Stimulated activated naive B cell treated with anti-CD40 and anti-IgM and Interleukin-4, amounts not matched to agents 10 μg/mL and 1 μg/mL and 100 μg/mL, for 72 hours (primary cell): ENCODE data around the gene IL17REL.

ENCODE experiments used
- ATAC-seq, 2 donors: fragments of 150-1000 bp; cut with Tn5 transposase; replicated peaks; 2 replicates each; pipeline ENCODE4 v1.10.0; 2021; ENCODE audit warnings: moderate library complexity in 1 of 2
- DNase-seq: peaks from one replicate; pipeline ENCODE4 v3.0.0; 2021
- H3K27ac Mint-ChIP-seq: one replicate; pipeline ENCODE4 v1.8.0; 2022; ENCODE audit warnings: mild to moderate bottlenecking, mixed read lengths
- H3K27me3 Mint-ChIP-seq, 2 donors: one replicate each; pipeline ENCODE4 v1.8.0; 2022; ENCODE audit warnings: mixed read lengths in 2 of 2
- H3K36me3 Mint-ChIP-seq, 2 donors: one replicate each; pipeline ENCODE4 v1.8.0; 2022; ENCODE audit warnings: mixed read lengths in 2 of 2, mild to moderate bottlenecking in 1 of 2
- H3K4me1 Mint-ChIP-seq, 2 donors: one replicate each; pipeline ENCODE4 v1.8.0; 2022; ENCODE audit warnings: mixed read lengths in 2 of 2, mild to moderate bottlenecking in 1 of 2
- H3K4me3 Mint-ChIP-seq, 2 donors: one replicate each; pipeline ENCODE4 v1.8.0; 2022; ENCODE audit warnings: mild to moderate bottlenecking in 2 of 2, mixed read lengths in 2 of 2, moderate library complexity in 1 of 2
- H3K9me3 Mint-ChIP-seq, 2 donors: one replicate each; pipeline ENCODE4 v1.8.0; 2022; ENCODE audit warnings: mixed read lengths in 2 of 2, mild to moderate bottlenecking in 1 of 2

The IL17REL gene

DNA sequence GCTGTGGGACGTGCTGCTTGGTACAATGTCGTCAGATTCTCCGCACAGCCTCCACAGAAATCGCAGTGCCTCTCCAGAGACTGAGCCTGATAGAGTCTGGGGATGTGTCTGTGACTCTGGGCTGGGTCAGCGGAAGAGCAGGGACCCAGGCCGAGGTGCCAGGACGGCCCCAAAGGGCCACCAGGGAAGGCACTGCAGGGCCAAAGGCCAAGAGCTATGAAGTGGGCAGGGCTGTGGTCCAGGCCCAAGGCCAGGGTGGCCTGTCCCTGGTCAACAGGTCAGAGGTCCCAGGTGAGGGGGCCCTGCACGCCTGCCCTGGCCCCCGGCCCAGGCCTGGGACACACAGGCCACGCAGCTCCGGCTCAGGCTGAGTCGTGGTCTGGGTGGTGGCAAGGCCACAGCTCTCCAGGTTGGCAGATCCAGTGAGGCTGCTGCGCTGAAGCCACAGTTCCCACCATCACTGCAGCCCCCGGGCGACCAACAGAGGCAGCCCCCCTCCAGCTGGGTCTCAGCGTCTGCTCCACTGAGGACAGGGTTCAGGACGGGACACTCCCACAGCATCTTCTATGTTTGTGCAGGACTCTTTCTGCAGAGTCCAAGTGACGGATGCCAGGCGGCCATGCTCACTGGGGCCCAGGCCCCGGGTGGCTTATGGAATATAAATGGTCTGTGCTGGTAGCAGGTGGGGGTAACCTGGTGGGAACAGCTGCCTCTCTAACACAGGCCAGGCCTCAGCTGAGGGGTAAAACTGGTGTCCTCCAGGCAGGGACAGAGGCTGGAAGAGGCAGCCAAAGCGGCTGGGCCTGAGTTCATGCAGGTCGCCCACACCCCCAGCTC lies 56.8 kb downstream of the IL17REL start:
- Mint-ChIP-seq H3K4me3 (no peak overlapping the region), H3K27ac (no peak overlapping the region), H3K4me1 (peaks cover 22 to 56% of the 10 kb centered on the region in 2 donors), H3K9me3 (no peaks in the 10 kb centered on the region), H3K27me3 (no peaks in the 10 kb centered on the region), H3K36me3 (peaks cover 0 to 4% of the 10 kb centered on the region in 2 donors)
- ATAC-seq: no peak
- no peak for DNase-seq

DNA sequence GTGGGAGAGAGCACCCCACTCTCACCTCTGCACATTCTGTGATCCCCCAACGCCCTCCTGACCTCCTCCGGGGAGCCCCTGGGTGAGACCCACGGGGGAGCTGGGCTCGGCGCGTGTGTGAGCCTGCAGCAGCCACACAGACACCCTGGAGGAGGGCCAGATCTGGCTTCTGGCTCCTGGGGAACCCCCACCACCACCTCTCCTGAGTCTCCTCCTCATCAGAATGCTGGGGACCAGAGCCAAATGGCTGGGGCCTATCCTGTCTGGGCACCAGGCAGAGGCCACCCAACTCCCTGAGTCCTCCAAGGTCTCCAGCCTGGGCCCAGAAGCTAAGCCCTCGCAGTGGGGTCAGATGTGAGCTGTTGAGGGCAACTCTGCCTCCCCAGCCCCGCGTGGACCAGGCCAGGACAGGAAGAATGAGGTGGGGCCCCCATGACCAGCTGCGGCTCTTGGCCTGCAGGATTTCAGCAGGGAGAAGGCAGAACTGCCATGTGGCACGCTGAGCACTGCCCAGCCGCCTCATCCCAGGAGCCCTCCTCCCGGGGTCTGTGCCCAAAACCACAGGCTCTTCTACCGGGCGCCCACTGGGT lies 57.5 kb downstream of the IL17REL start:
- H3K27me3 Mint-ChIP-seq: no peaks in the 10 kb centered on the region
- no peak for DNase-seq
- no peak for ATAC-seq
- H3K4me3 Mint-ChIP-seq: no peak overlapping the region
- H3K36me3 Mint-ChIP-seq: peaks cover 0 to 4% of the 10 kb centered on the region in 2 donors
- H3K27ac Mint-ChIP-seq: peak overlapping the region; percentile 59
- H3K4me1 Mint-ChIP-seq: peaks cover 22 to 57% of the 10 kb centered on the region in 2 donors
- H3K9me3 Mint-ChIP-seq: no peaks in the 10 kb centered on the region

DNA sequence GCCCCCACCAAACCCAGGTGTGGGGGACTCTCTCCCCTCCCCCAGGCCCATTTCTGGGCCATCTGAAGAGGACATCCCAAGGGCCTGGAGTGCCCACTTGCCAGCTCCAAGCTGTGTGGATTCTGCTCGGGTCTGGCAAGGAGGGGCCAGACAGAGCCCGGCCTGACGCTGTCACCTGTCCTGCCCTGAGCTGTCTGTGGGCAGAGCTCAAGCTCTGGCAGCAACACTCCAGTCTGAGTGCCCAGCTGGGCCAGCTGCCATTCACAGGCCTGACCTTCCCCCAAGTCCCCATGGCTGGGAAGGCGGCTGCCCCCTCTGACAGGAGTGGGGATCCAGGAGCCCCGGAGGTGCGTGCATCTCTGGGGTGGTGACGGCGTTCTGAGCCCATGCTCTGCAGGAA lies 58.2 kb downstream of the IL17REL start:
- Mint-ChIP-seq H3K9me3 (no peaks in the 10 kb centered on the region), H3K27me3 (no peaks in the 10 kb centered on the region), H3K4me1 (peaks cover 20 to 57% of the 10 kb centered on the region in 2 donors), H3K27ac (no peak overlapping the region), H3K36me3 (peaks cover 0 to 4% of the 10 kb centered on the region in 2 donors), H3K4me3 (no peak overlapping the region)
- ATAC-seq (no peak), DNase-seq (no peak)

DNA sequence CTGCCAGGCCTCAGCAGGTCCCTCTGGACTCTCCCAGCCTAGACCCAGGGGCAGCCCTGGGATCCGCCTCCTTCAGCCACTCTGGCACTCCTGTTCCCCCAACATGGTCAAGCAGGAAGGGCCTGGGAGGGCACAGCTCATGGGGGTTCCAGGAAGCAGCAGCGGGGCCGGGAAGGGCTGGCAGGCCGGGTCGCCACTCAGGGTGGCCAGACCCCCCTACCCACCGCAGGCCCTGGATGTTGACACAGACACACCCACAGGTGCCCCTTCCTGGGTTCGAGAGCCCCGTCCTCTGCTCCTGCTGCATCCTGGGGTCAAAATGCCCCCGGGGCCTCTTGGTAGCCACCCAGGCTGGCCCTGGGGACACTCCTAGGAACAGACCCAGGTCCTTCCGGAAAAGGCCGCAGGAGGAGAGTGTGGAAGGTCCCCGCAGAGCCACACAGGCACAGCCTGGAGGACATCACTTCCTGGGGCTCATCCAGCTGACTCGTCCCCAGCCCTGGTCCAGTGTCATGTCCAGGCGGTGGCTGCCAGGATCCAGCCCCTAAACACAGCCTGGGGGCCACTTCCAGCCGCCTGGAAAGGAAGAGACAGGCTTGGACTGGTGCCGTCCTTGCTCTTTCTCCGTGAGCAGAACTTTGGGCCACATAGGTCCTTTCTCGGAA lies 58.8 kb downstream of the IL17REL start:
- ATAC-seq (peak in 1 of 2 donors; percentile 19), DNase-seq (no peak)
- no peaks in the 10 kb centered on the region for H3K9me3 Mint-ChIP-seq
- peaks cover 15 to 51% of the 10 kb centered on the region in 2 donors for H3K4me1 Mint-ChIP-seq
- H3K36me3 Mint-ChIP-seq: no peaks in the 10 kb centered on the region
- H3K27me3 Mint-ChIP-seq: no peaks in the 10 kb centered on the region
- no peak overlapping the region for H3K27ac Mint-ChIP-seq
- peak overlapping the region in 1 of 2 donors; percentile 28 for H3K4me3 Mint-ChIP-seq

DNA sequence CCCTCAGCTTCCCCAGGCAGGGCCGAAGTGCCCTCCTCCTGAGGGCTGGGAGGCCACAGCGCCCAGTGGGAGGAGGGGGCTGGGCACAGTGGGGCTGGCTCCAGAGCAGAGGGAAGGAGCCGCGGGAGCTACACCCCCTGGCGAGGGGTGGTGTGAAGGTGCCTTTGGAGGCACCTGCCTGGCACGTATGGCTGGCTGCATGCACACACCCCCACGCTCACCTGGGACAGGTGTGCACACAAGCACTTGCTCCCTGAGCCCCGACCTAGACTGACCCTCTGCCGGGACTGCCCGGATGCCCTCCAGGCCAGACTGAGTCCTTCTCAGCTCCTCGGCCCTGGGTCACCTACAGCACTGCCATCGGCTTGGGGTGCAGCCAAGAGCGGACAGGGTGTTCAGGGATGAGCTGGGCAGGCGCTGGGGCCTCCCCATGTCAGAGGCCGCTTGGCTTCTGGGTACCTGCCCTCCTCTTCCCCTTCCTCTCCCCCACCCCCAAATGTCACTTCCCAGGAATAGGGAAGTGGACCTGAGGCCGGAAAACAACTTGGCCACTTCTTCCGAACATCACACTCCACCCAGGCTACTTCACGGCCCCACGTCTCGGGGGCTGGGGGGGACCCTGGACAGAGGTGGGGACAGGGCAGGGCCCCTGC lies 59.4 kb downstream of the IL17REL start:
- no peak overlapping the region for H3K27ac Mint-ChIP-seq
- ATAC-seq: peak; percentile 14 to 24

DNA sequence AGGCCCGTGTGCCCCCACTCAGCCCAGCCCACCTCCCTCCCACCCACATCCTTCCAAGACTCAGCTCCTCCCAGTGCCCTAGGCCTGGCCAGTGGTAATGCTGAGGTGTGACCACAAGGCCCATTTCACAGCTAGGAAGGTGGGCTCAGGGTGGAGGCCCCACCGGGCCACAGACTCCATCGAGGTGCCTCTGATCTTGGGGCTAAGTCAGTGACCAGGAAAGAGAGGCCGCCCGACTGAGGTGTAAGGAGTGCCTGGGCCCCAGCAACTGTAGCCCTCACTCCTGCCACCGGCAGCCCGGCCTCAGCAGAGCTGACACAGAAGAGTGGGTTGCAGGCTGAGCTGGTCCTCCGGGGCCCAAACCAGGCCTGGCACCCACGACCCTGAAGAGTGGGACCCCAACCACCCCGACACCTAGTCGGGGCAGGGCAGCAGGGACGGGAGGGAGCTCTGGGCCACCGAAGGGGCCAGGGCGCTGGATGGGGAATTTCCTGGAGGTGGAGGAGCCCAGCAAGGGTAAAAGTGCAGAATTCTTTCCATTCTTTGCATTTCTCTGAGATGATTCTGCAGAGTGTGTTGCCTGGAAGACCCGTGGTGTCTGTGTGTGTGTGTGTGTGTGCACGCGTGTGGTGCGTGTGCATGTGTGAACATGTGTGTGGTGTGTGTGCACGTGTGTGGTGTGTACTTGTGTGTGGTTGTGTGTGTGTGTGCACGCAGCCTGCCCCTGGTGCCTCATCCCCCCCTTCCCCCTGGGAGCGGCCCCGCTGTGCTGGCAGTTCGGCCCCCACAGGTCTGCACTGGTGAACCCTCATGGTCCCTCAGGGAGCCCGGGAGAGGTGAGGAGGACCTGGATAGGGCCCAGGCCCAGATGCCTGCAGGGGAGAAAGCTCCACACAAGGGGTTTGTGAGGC lies 60.3 kb downstream of the IL17REL start:
- Mint-ChIP-seq H3K9me3 (no peaks in the 10 kb centered on the region), H3K27me3 (no peaks in the 10 kb centered on the region), H3K4me1 (peaks cover 10 to 46% of the 10 kb centered on the region in 2 donors), H3K36me3 (no peaks in the 10 kb centered on the region), H3K27ac (peak overlapping the region; percentile 79), H3K4me3 (no peak overlapping the region)
- DNase-seq: no peak
- no peak for ATAC-seq

More for the DNA sequence above, 59.4 kb downstream of the IL17REL start:
- Mint-ChIP-seq H3K27me3 (no peaks in the 10 kb centered on the region), H3K4me1 (peaks cover 13 to 46% of the 10 kb centered on the region in 2 donors), H3K36me3 (no peaks in the 10 kb centered on the region), H3K4me3 (peak overlapping the region in 1 of 2 donors; percentile 28), H3K9me3 (no peaks in the 10 kb centered on the region)
- no peak for DNase-seq

DNA sequence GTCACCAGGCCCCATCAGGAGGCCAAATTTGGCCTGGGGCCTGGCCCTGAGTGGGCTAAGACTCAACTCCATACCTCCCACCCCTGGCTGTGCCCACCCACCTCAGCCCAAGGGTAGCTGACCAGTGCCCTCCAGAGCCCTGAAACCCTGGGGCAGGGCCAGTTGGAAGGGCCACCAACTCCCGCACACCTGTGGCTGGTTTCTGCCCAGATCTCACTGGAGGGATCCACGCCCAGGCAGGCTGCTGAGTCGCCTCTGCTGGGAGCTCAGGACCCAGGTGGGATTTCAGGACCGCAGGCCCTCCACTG lies 60.9 kb downstream of the IL17REL start:
- no peak for ATAC-seq
- no peaks in the 10 kb centered on the region for H3K9me3 Mint-ChIP-seq
- H3K36me3 Mint-ChIP-seq: no peaks in the 10 kb centered on the region
- no peak for DNase-seq
- H3K27me3 Mint-ChIP-seq: no peaks in the 10 kb centered on the region
- no peak overlapping the region for H3K4me3 Mint-ChIP-seq
- peaks cover 8 to 44% of the 10 kb centered on the region in 2 donors for H3K4me1 Mint-ChIP-seq
- H3K27ac Mint-ChIP-seq: no peak overlapping the region

DNA sequence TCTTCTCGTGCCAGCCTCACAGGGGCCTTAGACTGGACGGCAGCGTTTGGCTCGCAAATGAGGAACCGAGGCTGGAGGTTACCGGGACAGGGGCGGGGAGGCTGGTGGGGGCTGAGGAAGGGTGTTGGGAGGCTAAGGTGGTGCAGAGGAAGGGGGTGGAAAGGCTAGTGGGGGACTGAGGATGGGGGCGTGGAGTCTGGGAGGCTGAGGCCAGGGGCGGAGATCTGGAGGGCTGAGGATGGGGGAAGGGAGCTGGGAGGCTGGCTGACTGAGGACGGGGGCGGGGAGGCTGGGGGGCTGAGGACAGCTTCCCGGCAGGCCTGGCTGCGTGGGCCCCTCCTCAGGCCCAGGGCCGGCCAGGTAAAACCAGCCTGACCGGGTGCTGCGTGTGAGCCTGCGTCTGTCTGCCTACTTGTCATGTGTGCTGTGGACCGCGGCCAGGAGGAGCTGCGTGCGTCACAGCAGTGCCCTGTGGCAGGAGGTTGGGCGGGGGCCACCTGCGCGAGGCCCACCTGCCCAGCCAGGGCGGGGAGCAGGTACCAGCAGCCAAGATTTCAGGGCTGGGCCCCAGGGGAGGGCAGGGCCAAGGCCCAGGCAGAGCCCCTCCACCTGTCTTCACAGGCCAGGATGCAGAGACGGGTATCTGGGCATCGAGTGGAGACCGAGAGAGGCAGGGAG lies 61.4 kb downstream of the IL17REL start:
- Mint-ChIP-seq H3K9me3 (no peaks in the 10 kb centered on the region), H3K4me1 (peaks cover 6 to 45% of the 10 kb centered on the region in 2 donors), H3K27ac (peak overlapping the region; percentile 42), H3K36me3 (no peaks in the 10 kb centered on the region), H3K27me3 (no peaks in the 10 kb centered on the region), H3K4me3 (no peak overlapping the region)
- no peak for DNase-seq
- peak; percentile 47 to 56 for ATAC-seq

DNA sequence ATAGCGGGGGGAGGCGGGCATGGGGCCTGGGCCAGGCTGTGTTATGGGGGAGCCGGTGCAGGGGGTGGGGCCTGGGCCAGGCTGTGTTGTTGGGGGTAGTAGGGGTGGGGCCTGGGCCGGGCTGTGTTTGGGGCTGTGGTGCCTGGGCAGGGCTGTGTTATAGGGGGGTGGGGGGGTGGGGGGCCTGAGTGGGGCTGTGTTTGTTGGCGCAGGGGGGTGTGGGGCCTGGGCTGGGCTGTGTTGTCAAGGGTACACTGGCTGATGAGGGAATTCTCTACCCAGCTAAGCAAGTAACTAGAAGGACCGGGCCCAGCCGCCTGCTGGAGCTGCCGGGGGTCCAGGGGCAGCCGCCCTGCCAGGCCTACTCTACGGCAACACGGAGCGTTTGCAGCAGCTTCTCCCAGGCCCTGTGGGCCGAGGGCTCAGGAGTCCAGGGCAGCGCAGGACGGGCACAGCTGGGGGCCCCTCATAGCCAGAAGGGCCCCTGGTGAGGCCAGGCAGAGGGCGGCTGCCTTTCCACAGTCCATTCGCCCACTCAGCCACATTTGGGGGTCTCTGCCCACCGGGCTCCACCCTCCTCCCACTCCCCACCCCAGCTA lies 62.1 kb downstream of the IL17REL start:
- ATAC-seq (no peak), DNase-seq (no peak)
- no peaks in the 10 kb centered on the region for H3K9me3 Mint-ChIP-seq
- no peak overlapping the region for H3K4me3 Mint-ChIP-seq
- peaks cover 6 to 51% of the 10 kb centered on the region in 2 donors for H3K4me1 Mint-ChIP-seq
- H3K27me3 Mint-ChIP-seq: no peaks in the 10 kb centered on the region
- peak overlapping the region; percentile 42 for H3K27ac Mint-ChIP-seq
- H3K36me3 Mint-ChIP-seq: no peaks in the 10 kb centered on the region

DNA sequence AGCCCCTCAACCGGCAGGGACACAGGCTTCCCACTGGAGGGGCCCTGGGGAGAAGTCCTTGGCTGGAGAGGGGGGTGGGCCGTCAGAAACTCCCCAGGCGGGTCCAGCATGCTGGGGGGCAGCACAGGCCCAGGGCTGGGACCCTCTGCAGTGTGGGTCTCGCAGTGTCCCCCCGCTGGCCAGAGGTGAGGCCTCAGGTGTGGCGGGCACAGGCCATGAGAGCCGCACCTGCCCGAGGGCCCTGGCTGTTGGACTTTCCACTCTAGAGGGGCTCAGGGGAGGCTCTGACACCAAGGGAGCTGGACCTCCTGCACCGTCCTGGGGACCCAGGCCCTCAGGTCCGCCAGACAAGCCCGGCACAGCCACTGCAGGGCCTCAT lies 62.7 kb downstream of the IL17REL start:
- H3K36me3 Mint-ChIP-seq: no peaks in the 10 kb centered on the region
- no peak for DNase-seq
- peaks cover 3 to 49% of the 10 kb centered on the region in 2 donors for H3K4me1 Mint-ChIP-seq
- H3K9me3 Mint-ChIP-seq: no peaks in the 10 kb centered on the region
- H3K27ac Mint-ChIP-seq: no peak overlapping the region
- no peaks in the 10 kb centered on the region for H3K27me3 Mint-ChIP-seq
- no peak for ATAC-seq
- no peak overlapping the region for H3K4me3 Mint-ChIP-seq

DNA sequence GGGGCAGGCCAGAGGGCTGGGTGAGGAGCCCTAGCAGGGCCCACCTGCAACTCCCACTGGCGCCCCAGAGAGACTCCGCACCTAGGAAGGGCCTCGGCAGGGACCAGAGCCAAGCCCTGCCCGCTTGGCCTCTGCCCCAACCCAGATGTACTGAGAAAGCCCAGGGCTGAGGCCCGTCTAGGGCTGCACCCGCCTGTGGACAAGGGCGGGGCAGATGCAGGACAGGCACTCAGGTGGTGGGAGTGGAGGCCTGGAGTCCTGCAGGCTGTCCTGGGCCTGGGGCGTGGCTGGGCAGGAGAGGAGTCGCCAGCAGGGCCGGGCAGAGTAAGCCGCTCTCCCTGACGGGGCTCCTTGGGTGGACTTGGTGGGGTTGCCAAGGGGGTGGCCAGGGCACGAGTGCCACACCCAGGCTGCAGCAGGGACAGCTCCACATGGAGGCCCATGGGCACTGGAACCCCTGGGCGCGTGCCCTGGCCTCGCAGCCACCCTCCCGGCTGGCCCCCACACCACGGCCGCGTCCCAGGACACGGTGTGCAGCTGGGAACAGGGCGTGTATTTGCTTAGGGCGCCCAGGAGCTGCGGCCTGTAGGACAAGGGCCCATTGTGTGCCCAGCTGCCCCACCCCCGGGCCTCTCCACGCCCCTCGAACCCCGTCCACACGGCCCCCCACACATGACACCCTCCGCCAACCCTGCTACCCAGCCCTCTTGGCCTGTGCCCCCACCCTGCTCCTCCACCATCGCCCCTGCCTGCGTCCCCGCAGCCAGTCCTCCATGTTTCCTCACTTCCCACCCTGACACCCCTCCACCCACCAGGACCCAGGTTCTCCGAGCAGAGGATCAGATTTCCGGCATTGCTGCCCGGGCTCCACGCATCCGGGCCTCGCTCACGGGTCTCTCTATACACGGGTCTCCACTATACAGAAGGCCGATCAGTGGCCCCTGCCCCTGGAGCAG lies 63.3 kb downstream of the IL17REL start:
- H3K4me1 Mint-ChIP-seq: peaks cover 3 to 49% of the 10 kb centered on the region in 2 donors
- no peak for ATAC-seq

More for the DNA sequence above, 63.3 kb downstream of the IL17REL start:
- Mint-ChIP-seq H3K27ac (no peak overlapping the region), H3K27me3 (no peaks in the 10 kb centered on the region), H3K36me3 (no peaks in the 10 kb centered on the region), H3K9me3 (no peaks in the 10 kb centered on the region), H3K4me3 (no peak overlapping the region)
- DNase-seq: no peak
